Measurements from ENCODE around the gene DOCK2.

DOCK2 gene

DNA sequence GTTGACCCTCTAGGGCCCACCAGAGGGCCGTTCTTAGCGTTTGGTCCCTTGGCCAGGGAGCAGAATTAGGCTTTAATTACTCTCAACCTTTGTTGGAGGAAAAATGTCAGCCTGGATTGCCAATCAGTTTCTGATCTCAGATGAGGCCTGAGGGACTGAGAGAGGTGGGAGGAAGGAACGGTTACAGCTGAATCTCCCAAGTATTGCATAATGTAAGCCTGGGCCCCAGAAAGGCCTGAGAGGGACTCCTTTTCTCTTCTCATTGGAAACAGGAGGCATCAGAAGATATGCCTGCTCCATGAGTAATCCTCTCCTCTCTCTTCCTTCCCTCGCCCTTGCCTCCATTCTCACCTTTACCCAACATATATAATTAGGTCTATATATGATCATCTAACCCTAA, 237.5 kb downstream of the DOCK2 start:
- DNase-seq: no peak

- no peak for DNase-seq
These were observed 238.1 kb downstream of the DOCK2 start for GRCh38 chr5:169875091-169875728.

- no peak for DNase-seq
These were observed 238.7 kb downstream of the DOCK2 start for GRCh38 chr5:169875731-169876130.

GRCh38 chr5:169876386-169876785, 239.3 kb downstream of the DOCK2 start:
- DNase-seq: no peak

DNA sequence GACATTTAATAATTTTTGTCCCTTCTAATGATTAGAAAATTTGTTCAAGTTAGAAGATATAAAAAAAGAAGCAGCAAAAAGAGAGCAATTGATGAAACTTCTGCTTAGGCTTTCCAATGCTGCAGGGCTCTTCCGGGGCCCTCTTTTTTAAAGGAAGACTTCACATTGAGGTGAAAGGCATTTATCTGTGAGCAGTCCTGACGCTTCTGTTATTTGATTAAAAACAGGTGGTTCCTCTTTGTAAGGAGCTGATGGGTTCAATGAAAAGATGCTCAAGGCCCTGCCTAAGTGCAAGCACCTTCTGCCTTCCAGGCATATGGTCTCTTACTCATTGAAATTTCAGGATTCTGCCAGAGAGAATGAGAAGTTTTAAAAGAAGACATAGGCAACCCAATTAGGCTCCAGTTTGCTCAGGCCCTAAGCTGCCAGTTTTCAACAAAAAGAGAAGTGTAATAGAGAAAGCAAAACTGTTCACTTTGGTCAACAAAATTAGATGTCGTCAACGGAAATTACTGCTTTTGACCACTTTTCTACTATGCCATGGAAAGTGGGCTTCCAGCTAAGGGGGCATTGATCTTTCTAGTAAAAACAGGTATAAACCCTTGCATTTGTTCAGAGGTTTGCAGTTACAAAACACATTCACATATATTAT, 243.1 kb downstream of the DOCK2 start:
- DNase-seq: no peak

DNA sequence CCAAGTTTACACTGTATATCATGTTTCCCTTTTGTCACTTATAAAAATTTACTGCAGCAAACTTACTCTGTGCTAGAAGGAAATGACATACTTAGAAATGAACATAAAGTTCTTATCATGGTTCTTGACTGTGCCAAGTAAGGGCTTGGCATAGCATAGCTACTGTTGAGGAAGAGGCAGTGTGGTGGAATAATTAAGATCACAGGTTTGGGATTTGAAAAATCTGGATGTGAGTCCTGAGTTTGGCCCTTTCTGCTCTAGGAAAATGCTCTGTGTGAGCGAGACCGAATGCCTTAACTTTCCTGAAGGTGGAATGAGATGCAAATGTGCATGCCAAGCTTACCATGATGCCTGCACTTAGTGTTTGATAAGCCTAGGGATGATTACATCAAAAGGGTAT, 243.7 kb downstream of the DOCK2 start:
- DNase-seq: no peak

DNA sequence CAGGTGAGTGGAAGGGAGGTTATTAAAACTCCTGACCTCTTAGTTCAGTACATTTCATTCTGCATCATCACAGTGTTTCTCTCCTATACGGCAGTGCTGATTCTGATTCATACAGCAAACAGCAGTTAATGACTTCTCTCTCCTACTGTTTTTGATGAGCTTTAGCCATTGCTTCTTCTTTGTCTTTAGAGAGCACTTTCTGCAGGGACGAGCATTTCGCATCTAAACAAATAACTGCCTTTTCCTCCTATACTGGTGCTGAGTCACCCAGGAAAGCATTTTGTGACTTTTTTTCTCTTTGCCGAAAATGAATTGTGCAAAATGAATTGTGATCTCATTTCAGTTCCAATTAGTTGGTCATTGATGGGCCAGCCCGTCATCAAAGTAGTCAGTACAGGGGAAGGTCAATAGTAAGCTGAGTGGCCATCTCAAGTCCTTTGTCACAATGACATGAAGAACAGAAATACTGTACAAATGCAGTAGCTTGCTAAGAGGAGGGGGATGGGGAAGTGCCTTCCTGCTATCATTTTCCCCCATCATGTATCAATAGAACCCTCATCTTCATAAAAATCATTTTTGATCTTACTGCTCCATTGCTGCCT, 244.7 kb downstream of the DOCK2 start:
- no peak for DNase-seq

GRCh38 chr5:169886033-169886432, 249.0 kb downstream of the DOCK2 start:
- DNase-seq: no peak

- DNase-seq: no peak
These were observed 249.6 kb downstream of the DOCK2 start for GRCh38 chr5:169886677-169887076.

DNA sequence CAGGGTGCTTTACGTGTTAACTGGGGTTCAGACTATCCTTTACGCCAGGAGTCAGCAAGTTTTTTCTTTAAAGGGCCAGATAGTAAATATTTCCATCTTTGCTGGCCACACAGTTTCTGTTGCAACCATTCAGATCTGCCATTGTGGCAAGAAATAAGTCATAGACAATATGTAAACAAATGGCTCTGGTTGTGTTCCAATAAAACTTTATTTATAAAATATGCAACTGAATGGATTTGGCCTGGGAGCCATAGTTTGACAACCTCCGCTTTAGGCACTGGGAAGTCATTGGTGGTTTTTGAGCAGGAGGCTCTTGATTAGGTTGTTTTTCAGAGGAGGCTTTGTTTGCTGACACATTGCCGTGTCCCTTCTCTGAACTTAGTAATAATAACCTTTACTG, 252.5 kb downstream of the DOCK2 start:
- no peak for DNase-seq

- no peak for DNase-seq
These were observed 255.9 kb downstream of the DOCK2 start for GRCh38 chr5:169893010-169893409.

DNA sequence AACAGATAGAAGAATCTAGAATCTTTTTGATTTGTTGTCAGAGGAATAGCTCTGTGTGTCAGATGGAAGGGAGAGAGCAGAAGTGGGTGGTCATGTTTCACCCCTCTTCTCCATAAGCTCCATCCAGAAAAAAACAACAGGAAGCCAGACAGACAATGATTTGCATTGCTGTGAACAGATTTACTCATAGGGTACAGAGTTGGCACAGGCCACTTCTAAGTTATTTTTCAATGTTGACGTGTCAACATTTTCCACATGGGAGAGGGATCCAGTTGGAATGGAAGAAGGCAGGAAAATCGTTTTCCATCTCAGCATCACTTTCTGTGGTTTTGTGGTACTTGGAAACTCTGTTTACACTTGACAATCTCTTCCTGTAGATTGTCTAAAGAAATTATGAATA, 256.5 kb downstream of the DOCK2 start:
- DNase-seq: no peak

DNA sequence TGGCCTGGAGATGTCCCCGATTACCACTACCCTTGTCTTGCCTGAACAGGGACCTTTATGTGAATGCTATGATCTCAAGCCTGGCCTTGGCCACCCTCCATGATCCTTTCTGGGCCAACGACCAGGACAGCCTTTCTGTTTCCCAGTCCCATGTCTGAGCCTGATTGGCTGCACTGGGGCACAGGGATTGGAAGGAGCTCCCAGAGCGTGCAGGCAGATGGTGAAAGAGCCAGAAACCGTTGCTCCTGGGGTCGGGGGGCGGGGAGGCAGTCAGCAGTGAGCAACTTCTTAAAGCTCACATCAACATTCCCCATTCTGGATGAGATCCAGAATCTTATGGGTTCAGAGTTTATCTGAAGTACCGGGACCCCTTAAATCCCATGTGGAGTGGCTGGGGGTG, 258.9 kb downstream of the DOCK2 start:
- DNase-seq: no peak

DNA sequence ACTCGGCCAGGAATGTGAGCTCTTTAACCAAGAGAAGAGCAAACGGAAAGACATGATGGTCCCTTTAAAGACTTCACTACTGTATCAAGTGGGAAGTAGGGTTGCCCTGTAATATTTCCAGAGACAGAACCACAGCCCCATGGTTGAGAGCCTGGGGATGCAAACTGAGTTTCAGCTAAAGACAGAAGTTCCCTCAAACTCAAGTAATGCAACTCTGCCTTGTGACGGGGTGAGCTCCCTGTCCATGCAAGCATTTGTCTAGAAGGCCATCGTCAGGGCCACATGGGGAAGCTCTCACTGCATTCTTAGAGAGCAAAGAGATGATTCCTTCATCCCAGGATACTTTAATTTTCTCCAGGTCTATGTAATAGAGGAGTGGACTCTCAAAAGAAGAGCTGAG, 260.4 kb downstream of the DOCK2 start:
- no peak for DNase-seq

- DNase-seq: no peak
These were observed 264.8 kb downstream of the DOCK2 start for GRCh38 chr5:169901896-169902295.

GRCh38 chr5:169904059-169904458, 267.0 kb downstream of the DOCK2 start:
- DNase-seq: no peak

DNA sequence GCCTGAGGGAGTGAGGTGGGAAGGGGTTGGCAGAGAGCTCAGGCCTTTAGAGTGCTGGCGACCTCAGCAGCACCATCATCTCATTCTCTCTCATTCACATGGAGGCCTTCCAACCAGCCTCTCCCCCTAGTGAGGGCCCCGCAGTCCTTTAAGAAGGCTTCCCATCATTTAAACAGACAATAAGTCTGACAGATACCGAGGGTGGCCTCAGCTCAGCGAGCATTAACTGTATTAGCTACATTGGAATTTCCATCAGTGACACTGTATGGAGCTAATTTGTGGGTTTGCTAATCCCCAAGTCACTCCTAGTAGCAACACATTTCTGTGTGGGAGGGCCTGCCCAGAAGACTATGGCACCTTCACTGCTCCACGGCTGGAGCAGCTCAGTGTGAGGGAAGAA, 267.4 kb downstream of the DOCK2 start:
- no peak for DNase-seq

DNA sequence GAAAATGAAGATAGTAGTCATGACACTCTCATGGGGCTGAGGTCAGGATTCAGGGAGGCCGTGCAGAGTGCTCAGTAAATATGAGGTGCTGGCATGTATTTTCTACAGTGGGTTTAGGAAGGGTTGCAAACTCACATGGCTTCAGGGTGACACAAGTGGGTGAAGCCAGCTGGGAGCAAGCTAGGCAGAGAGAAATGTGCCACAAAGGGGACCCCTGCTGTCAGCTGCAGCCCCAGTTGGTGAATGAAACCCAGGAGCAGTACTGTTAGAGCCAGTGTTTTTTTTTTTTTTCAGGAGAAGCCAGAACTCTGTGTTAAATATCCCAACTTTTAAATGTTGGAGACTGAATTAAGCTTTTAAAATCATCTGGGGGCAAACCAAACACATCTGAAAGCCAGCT, 267.9 kb downstream of the DOCK2 start:
- DNase-seq: no peak

- DNase-seq: no peak
These were observed 269.9 kb downstream of the DOCK2 start for GRCh38 chr5:169906745-169907649.

- DNase-seq: no peak
These were observed 271.8 kb downstream of the DOCK2 start for GRCh38 chr5:169908864-169909263.

- no peak for DNase-seq
These were observed 272.9 kb downstream of the DOCK2 start for GRCh38 chr5:169909945-169910344.

GRCh38 chr5:169910393-169910792, 273.3 kb downstream of the DOCK2 start:
- DNase-seq: no peak

- DNase-seq: no peak
These were observed 274.6 kb downstream of the DOCK2 start for GRCh38 chr5:169911448-169912212.

Data from stimulated activated CD4-positive, alpha-beta T cell treated with anti-CD3 and anti-CD28 coated beads, Interleukin-4, amount 100 ng/mL, for 24 hours (primary cell).